Erythroblast (primary cell): ENCODE data around the gene SRRM2.

Source experiments
- GATA1 ChIP-seq: IDR thresholded peaks from 2 replicates; pipeline ENCODE4 v1.6.1; 2011; ENCODE audit warnings: low read depth, mild to moderate bottlenecking, control low read depth, low read length, moderate library complexity
- POLR2A ChIP-seq: IDR thresholded peaks from 2 replicates; pipeline ENCODE4 v1.6.1; 2011; ENCODE audit warnings: mild to moderate bottlenecking, low read length

- TF ChIP-seq POLR2A (no peak), GATA1 (no peak)
Observed at GRCh38 chr16:2720719-2721633, 31.5 kb upstream of the SRRM2 start.
